ENCODE data around the gene FGF11. TPM values are rescaled to one million over a fixed set of nuclear protein-coding genes. Genes with fewer than 3 reads are reported as not detected.

FGF11 gene
- total RNA-seq, 1 experiment from 2014 or later: 0.46 TPM

GRCh38 chr17:7429722-7430121 lies 9.6 kb upstream of the FGF11 start:
- DNase-seq (ENCODE audit: low spot score): no peak

GRCh38 chr17:7431231-7431630 lies 8.1 kb upstream of the FGF11 start:
- no peak for DNase-seq (ENCODE audit: low spot score)

- DNase-seq (ENCODE audit: low spot score): no peak
Measured at GRCh38 chr17:7432296-7432695, 7.0 kb upstream of the FGF11 start.

DNA sequence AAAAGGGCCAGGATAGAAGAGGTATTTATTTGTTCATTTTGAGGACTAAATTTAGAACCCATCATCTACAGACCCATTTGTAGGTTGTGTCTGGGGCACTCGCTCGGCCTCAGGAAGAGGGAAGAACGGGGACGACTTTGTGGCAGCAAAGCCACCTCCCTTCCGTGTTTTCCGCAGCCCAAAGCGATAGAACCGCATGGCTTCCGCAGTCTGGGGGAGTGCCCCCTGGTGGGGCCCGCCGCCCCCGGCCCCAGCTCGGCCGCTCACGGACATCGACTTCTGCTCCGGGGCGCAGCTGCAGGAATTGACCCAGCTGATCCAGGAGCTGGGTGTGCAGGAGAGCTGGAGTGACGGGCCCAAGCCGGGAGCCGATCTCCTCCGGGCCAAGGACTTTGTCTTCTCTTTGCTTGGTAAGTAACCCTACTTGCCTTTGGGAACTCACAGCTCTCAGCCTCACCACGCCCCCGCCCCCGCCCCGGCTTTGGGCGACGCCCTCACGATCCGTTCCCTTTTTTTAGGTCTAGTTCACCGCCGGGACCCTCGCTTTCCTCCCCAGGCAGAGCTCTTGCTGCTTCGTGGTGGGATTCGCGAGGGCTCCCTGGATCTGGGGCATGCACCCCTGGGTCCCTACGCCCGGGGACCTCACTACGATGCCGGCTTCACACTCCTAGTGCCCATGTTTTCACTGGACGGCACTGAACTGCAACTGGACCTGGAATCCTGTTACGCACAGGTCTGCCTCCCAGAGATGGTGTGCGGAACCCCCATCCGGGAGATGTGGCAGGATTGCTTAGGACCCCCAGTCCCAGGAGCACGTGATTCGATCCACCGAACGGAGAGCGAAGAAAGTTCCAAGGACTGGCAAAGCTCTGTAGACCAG lies 3.4 kb upstream of the FGF11 start:
- DNase-seq (ENCODE audit: low spot score): no peak

GRCh38 chr17:7436556-7437368 lies 2.5 kb upstream of the FGF11 start:
- DNase-seq (ENCODE audit: low spot score): peak; percentile 86

- DNase-seq (ENCODE audit: low spot score): no peak
Measured at GRCh38 chr17:7437369-7437863, 1.9 kb upstream of the FGF11 start.

- no peak for DNase-seq (ENCODE audit: low spot score)
Measured at GRCh38 chr17:7437950-7438614, 1.2 kb upstream of the FGF11 start.

- no peak for DNase-seq (ENCODE audit: low spot score)
Measured at GRCh38 chr17:7438656-7439460, 454 bp upstream of the FGF11 start.

- DNase-seq (ENCODE audit: low spot score): no peak
Measured at GRCh38 chr17:7440113-7440833, 961 bp downstream of the FGF11 start.

- no peak for DNase-seq (ENCODE audit: low spot score)
Measured at GRCh38 chr17:7440834-7441195, 1.5 kb downstream of the FGF11 start.

DNA sequence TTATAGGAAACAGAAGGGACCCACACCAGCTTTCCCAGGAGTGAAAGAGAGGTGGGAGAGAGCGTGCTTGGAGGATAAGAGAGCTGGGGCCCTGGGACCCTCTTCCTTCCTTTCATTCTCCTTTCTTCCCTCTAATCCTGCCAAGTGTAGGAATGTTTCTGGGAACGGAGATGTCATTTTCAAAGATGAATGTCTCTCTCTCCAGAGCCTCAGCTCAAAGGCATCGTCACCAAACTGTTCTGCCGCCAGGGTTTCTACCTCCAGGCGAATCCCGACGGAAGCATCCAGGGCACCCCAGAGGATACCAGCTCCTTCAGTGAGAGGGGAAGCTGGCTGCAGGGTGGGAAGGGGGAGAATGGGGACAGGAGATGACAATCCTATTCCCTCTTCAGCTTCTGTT lies 2.0 kb downstream of the FGF11 start:
- DNase-seq (ENCODE audit: low spot score): no peak

DNA sequence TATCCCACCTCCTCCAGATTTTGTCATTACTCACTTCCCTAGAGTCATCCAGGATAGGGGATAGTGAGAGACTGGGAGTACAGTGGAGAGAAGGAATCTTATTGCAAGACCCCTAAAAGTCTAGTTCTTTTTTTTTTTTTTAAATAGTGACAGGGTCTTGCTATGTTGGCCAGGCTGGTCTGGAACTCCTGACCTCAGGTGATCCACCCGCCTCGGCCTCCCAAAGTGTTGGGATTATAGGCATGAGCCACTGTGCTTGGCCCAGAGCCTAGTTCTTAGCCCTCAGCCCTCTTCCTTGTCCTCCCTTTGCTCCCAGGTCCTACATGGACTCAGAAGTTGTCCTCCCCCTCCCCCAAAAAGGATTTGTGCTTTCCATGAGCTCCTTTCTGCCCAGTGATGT lies 2.8 kb downstream of the FGF11 start:
- no peak for DNase-seq (ENCODE audit: low spot score)

- DNase-seq (ENCODE audit: low spot score): no peak
Measured at GRCh38 chr17:7443499-7444485, 4.5 kb downstream of the FGF11 start.

- peak; percentile 65 for DNase-seq (ENCODE audit: low spot score)
Measured at GRCh38 chr17:7444682-7445618, 5.6 kb downstream of the FGF11 start, which contains the start of gene CHRNB1. Gene CHRNB1, plus strand, starts transcription at chr17:7445061. Its CDS starts 67 bp downstream, at chr17:7445128.

DNA sequence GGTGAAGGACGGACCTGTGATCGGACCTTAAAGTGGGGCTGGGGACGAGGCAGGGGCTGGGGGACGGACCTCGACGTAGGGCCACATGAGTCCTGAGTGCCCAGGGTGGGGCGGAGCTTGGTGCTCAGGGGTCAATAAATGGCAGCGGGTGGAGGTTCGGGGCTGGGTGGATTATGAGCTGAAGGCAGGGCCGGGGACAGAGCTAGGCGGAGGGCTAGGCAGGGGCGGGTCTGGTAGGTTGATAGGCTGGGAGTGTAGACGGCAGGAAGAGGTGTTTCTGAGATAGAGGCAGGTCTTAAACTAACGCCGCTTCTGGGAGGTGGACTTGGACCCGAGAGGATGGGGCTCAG lies 6.3 kb downstream of the FGF11 start:
- DNase-seq (ENCODE audit: low spot score): peak; percentile 54

DNA sequence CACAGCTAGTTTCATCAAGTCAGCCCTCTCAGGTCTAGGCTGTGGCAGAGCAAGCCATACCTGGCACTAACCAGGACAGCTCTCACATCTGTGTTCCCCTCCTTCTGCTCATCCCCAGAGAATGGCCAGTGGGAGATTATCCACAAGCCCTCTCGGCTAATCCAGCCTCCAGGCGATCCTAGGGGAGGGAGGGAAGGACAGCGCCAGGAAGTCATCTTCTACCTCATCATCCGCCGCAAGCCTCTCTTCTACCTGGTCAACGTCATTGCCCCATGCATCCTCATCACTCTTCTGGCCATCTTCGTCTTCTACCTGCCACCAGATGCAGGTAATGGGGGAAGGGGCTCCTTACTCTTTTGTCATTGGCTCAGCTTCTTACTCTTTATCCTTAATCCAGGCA lies 9.1 kb downstream of the FGF11 start:
- no peak for DNase-seq (ENCODE audit: low spot score)

DNA sequence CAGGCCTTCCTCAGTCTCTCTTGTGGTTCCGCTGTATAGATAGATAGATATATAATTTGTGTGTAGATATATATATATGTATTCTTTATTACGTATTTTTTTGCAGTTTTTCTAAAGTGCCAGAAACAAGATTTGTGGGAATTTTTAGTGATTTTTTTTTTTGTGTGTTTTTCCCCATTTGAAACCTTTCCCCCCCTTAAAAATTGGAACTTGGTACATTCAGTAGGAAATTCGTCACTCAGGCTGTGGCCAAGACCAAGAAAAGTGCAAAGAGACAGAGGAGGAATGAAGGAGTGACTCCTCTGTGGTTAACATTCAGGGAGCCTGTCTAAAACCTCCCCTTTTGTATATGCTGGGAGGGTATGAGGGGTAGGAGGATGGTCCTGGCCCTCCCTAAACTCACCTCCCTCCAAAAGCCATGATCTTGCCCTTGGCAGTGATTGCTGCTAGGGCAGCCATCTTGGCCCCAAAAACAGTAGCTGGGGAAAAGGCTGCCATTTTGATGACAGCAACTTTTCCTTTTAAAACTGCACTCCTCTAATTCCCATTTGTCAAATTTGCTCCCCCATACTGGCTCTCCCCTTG lies 20.7 kb downstream of the FGF11 start:
- DNase-seq (ENCODE audit: low spot score): no peak
